ENCODE measurements around the gene PTTG1.

- TF ChIP-seq CTCF (IDR thresholded peaks at IDR 0.05; ENCODE audit: borderline replicate concordance, extremely low read depth, low read length, poor library complexity, severe bottlenecking) (no peak), EZH2 (IDR thresholded peaks at IDR 0.05; ENCODE audit: borderline replicate concordance, low read depth, low read length, severe bottlenecking) (no peak)
Observed at GRCh38 chr5:160435532-160435931, 13.9 kb downstream of the PTTG1 start.

All from DND-41 (cell line).